IMR-90 (cell line): ENCODE data around the gene TRIM10. TPM values are rescaled to one million over a fixed set of nuclear protein-coding genes. Genes with fewer than 3 reads are reported as not detected.
A peak's percentile ranks its signal among the peaks of the same experiment; 100 is the strongest.

Experiments used
- ATAC-seq: fragments of 200-7000 bp; cut with Tn5 transposase; 2 replicates; pipeline ENCODE4 v1.9.1; 2020; ENCODE audit warnings: low read depth, mild to moderate bottlenecking, moderate library complexity
- BruUV-seq: library from RNA; stranded (reverse); fragments of 400-500 nt; replicated peaks from 2 replicates; lab custom pipeline; 2021; lab: Mats Ljungman, UMichigan
- CTCF ChIA-PET: fragments of 300-600 bp; formaldehyde crosslinking; extraction: SDS; loops from one replicate; lab custom pipeline; 2021; ENCODE audit warnings: antibody characterized with exemption; lab: Yijun Ruan, JAX
- POLR2A ChIA-PET: fragments of 300-600 bp; sonication (Branson Sonifier 250); formaldehyde crosslinking; loops from one replicate; lab custom pipeline; 2022; ENCODE audit warnings: antibody characterized with exemption; ENCODE audit not compliant: unreplicated experiment; lab: Charles Lee
- DNase-seq: peaks from one replicate; pipeline ENCODE4 v3.0.0; 2013
- H2AFZ ChIP-seq: replicated peaks from 2 replicates; pipeline ENCODE3; 2013; ENCODE audit warnings: low read length, mild to moderate bottlenecking; ENCODE audit not compliant: poor library complexity
- H2AK5ac ChIP-seq: 2 replicates; pipeline ENCODE4 v1.6.1; 2013; ENCODE audit warnings: low read depth, low read length, inconsistent platforms
- H2AK9ac ChIP-seq: replicated peaks from 2 replicates; pipeline ENCODE3; 2013; ENCODE audit warnings: mild to moderate bottlenecking, low read depth, low read length, moderate library complexity; ENCODE audit not compliant: poor library complexity
- H2BK120ac ChIP-seq: 2 replicates; pipeline ENCODE4 v1.6.1; 2013; ENCODE audit warnings: low read depth, low read length, inconsistent platforms
- H2BK15ac ChIP-seq: 3 replicates; pipeline ENCODE4 v1.6.1; 2013; ENCODE audit warnings: low read depth, low read length, inconsistent platforms
- H2BK20ac ChIP-seq: 2 replicates; pipeline ENCODE4 v1.6.1; 2013; ENCODE audit warnings: low read depth, mild to moderate bottlenecking, inconsistent platforms, low read length, moderate library complexity
- H2BK5ac ChIP-seq: 2 replicates; pipeline ENCODE4 v1.6.1; 2013; ENCODE audit warnings: mild to moderate bottlenecking, low read depth, low read length, inconsistent platforms; ENCODE audit not compliant: poor library complexity, severe bottlenecking
- H3K14ac ChIP-seq: replicated peaks from 2 replicates; pipeline ENCODE4 v1.6.1; 2013; ENCODE audit warnings: low read depth, low read length, inconsistent platforms
- H3K18ac ChIP-seq: 2 replicates; pipeline ENCODE4 v1.6.1; 2013; ENCODE audit warnings: low read depth, low read length, control low read depth
- H3K23ac ChIP-seq: 2 replicates; pipeline ENCODE4 v1.6.1; 2013; ENCODE audit warnings: low read depth, low read length, inconsistent platforms
- H3K27ac ChIP-seq: 2 replicates; pipeline ENCODE4 v1.5.1; 2013; ENCODE audit warnings: mild to moderate bottlenecking, control low read depth, low read length; ENCODE audit not compliant: insufficient read depth
- H3K27me3 ChIP-seq: 2 replicates; pipeline ENCODE4 v1.6.1; 2013; ENCODE audit warnings: low read length; ENCODE audit not compliant: control insufficient read depth, insufficient read depth
- H3K36me3 ChIP-seq: 2 replicates; pipeline ENCODE4 v1.6.1; 2013; ENCODE audit warnings: low read length, mixed read lengths; ENCODE audit not compliant: control insufficient read depth, insufficient read depth
- H3K4ac ChIP-seq: 2 replicates; pipeline ENCODE4 v1.6.1; 2013; ENCODE audit warnings: low read depth, low read length, inconsistent platforms
- H3K4me1 ChIP-seq: 2 replicates; pipeline ENCODE4 v1.6.1; 2013; ENCODE audit warnings: low read length, mixed read lengths; ENCODE audit not compliant: control insufficient read depth, insufficient read depth
- H3K4me2 ChIP-seq: 2 replicates; pipeline ENCODE4 v1.6.1; 2013; ENCODE audit warnings: low read depth, mild to moderate bottlenecking, control low read depth, low read length, moderate library complexity
- H3K4me3 ChIP-seq: 2 replicates; pipeline ENCODE4 v1.5.1; 2013; ENCODE audit warnings: low read depth, mild to moderate bottlenecking, control low read depth, low read length, moderate library complexity; ENCODE audit not compliant: insufficient read depth
- H3K56ac ChIP-seq: 2 replicates; pipeline ENCODE4 v1.6.1; 2013; ENCODE audit warnings: low read length, inconsistent platforms; ENCODE audit not compliant: insufficient read depth; ENCODE audit errors: extremely low read depth
- H3K79me1 ChIP-seq, 2 experiments: 2 replicates each; pipeline ENCODE4 v1.6.1; 2013; ENCODE audit warnings: low read length in 2 of 2, inconsistent platforms in 1 of 2, low read depth in 1 of 2
- H3K9ac ChIP-seq: 2 replicates; pipeline ENCODE4 v1.6.1; 2013; ENCODE audit warnings: low read depth, low read length, control low read depth
- H3K9me1 ChIP-seq: 2 replicates; pipeline ENCODE4 v1.6.1; 2013; ENCODE audit warnings: low read length, inconsistent platforms; ENCODE audit not compliant: insufficient read depth
- H3K9me3 ChIP-seq: 2 replicates; pipeline ENCODE4 v1.6.1; 2013; ENCODE audit warnings: low read length; ENCODE audit not compliant: control insufficient read depth, insufficient read depth
- H4K20me1 ChIP-seq: 2 replicates; pipeline ENCODE4 v1.6.1; 2013; ENCODE audit warnings: low read length, inconsistent platforms; ENCODE audit not compliant: insufficient read depth
- H4K5ac ChIP-seq: 2 replicates; pipeline ENCODE4 v1.6.1; 2013; ENCODE audit warnings: mild to moderate bottlenecking, low read depth, low read length, control low read depth
- H4K8ac ChIP-seq, 2 experiments: 2 replicates each; pipeline ENCODE4 v1.6.1; 2013; ENCODE audit warnings: low read depth in 2 of 2, low read length in 2 of 2, control low read depth in 1 of 2, inconsistent platforms in 1 of 2
- H4K91ac ChIP-seq: 2 replicates; pipeline ENCODE4 v1.6.1; 2013; ENCODE audit warnings: low read depth, low read length, inconsistent platforms; ENCODE audit not compliant: insufficient read depth
- BHLHE40 ChIP-seq: fragments of 150-350 bp; IDR thresholded peaks from 2 replicates; pipeline ENCODE4 v1.6.1; 2016; ENCODE audit warnings: mild to moderate bottlenecking, low read depth, low read length
- CHD1 ChIP-seq: IDR thresholded peaks from 2 replicates; pipeline ENCODE4 v1.6.1; 2012; ENCODE audit warnings: low read depth, low read length, improper control_type of control experiment
- FOS ChIP-seq: fragments of 150-350 bp; IDR thresholded peaks from 2 replicates; pipeline ENCODE4 v1.6.1; 2016; ENCODE audit warnings: low read depth, low read length
- MAFK ChIP-seq: IDR thresholded peaks from 2 replicates; pipeline ENCODE4 v1.6.1; 2012; ENCODE audit warnings: low read depth, low read length, improper control_type of control experiment
- MXI1 ChIP-seq: IDR thresholded peaks from 2 replicates; pipeline ENCODE4 v1.6.1; 2012; ENCODE audit warnings: low read depth, mild to moderate bottlenecking, low read length, moderate library complexity, borderline replicate concordance
- NFE2L2 ChIP-seq: fragments of 150-350 bp; IDR thresholded peaks from 2 replicates; pipeline ENCODE4 v1.6.1; 2016; ENCODE audit warnings: low read depth, mild to moderate bottlenecking, low read length
- POLR2A ChIP-seq: IDR thresholded peaks from 2 replicates; pipeline ENCODE4 v1.6.1; 2012; ENCODE audit warnings: mild to moderate bottlenecking, low read depth, low read length
- RAD21 ChIP-seq: IDR thresholded peaks from 2 replicates; pipeline ENCODE4 v1.6.1; 2012; ENCODE audit warnings: low read length, improper control_type of control experiment
- RCOR1 ChIP-seq: IDR thresholded peaks from 2 replicates; pipeline ENCODE4 v1.6.1; 2012; ENCODE audit warnings: mild to moderate bottlenecking, low read length, improper control_type of control experiment; ENCODE audit not compliant: insufficient replicate concordance
- RFX5 ChIP-seq: IDR thresholded peaks from 2 replicates; pipeline ENCODE4 v1.8.0; 2012; ENCODE audit warnings: low read depth, mild to moderate bottlenecking, low read length, moderate library complexity
- SMC3 ChIP-seq: fragments of 150-350 bp; IDR thresholded peaks from 2 replicates; pipeline ENCODE4 v1.6.1; 2016; ENCODE audit warnings: low read depth, mild to moderate bottlenecking, antibody characterized with exemption, low read length, moderate library complexity
- WGBS, 2 experiments: methylation state at CpG; one replicate each; pipeline versions ENCODE4 v1.1.5 to v1.1.7; 2013; ENCODE audit warnings: missing lambda C conversion rate in 2 of 2; ENCODE audit not compliant: insufficient read length in 1 of 2; ENCODE audit errors: extremely low coverage in 2 of 2; 5-methylcytosine and 5-hydroxymethylcytosine counted together
- dilution Hi-C: fragments of 300-500 bp; cut with HindIII; formaldehyde crosslinking; loops from one replicate; pipeline ENCODE4 v1.14.3; 2018; ENCODE audit warnings: low sequenced_read_pairs; ENCODE audit not compliant: unreplicated experiment
- in situ Hi-C: fragments of 300-500 bp; cut with MboI; formaldehyde crosslinking; loops from 3 replicates; pipeline ENCODE4 v1.14.3; 2019; ENCODE audit warnings: low sequenced_read_pairs, inconsistent platforms, mixed read lengths
- intact Hi-C: fragments of 100-400 bp; cut with micrococcal nuclease; formaldehyde crosslinking; loops from 2 replicates; pipeline ENCODE4 v1.10.0; 2022
- polyA plus RNA-seq, 3 experiments: library from polyadenylated mRNA; depleted of rRNA; stranded (reverse); fragments of >200 nt; gene quantifications; 2 replicates each; pipeline ENCODE4 v1.2.3, GENCODE V29; 2012; ENCODE audit warnings: low replicate concordance in 1 of 3
- total RNA-seq: library from RNA; depleted of rRNA; stranded (reverse); fragments of >200 nt; gene quantifications from 2 replicates; pipeline ENCODE4 v1.2.3, GENCODE V29; 2012
- TF ChIP-seq, protein P1 (sequence below): fragments of 150-350 bp; IDR thresholded peaks from 2 replicates; pipeline ENCODE4 v1.6.1; 2017; ENCODE audit warnings: mild to moderate bottlenecking, antibody characterized with exemption, low read length, low read depth
- TF ChIP-seq, protein P2 (sequence below): conservative IDR thresholded peaks from 2 replicates; pipeline ENCODE4 v1.5.1; 2012; ENCODE audit warnings: mild to moderate bottlenecking, low read depth, low read length, improper control_type of control experiment
- TF ChIP-seq, protein P3 (sequence below): fragments of 150-350 bp; IDR thresholded peaks from 2 replicates; pipeline ENCODE4 v1.6.1; 2016; ENCODE audit warnings: low read depth, mild to moderate bottlenecking, low read length, moderate library complexity, borderline replicate concordance

Gene TRIM10
- total and polyA plus RNA-seq, 2 of the 4 experiments (the other 2 are of a cell fraction), result not detected

DNA sequence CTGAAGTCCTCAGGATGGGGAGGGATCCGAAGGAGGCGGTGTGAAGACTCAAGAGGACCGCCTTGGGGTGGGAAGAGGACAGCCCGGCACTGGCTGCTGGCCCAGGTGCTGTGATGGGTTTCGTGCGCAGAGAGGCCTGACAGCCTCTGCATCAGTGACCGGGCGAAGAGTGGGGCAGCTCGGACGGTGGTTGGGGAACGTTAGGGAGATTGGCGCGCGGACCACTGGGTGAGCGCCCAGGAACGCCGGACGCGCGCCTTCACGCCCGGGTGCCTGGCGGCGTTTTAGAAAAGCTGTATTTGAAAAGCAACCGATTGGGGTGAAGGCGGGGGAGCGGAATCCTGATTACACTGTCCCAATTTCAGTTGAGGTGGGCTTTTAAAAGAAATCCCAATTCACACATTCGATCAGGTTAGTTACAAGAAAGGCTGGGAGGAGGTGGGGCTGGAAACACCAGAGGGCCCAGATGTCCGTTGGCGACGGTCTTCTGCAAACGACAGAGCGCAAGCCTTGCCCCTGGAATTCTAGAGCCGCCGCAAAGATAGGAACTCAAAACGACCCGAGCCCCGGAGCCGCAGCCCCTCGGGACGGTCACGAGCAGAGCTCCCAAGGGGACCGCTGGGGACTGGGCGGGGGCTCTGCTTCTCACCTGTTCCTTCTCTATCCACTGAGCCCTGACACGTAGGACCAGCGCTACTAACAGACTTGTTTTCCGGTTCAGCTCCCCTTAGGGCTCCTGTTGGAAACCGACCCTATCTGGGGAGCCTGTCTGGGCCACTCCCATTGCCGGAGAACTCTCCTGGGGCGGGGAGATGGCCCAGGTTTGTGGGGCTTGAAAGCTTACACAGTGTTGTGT is 33.5 kb downstream of the TRIM10 start:
- Histone ChIP-seq H3K18ac (no peak overlapping the region), H2BK120ac (no peak overlapping the region), H3K9me1 (no peaks in the 10 kb centered on the region), H3K9ac (no peak overlapping the region), H2BK20ac (no peak overlapping the region), H3K23ac (no peak overlapping the region), H2AK5ac (no peak overlapping the region), H3K79me1 (no peaks in the 10 kb centered on the region), H4K5ac (no peak overlapping the region), H2AK9ac (peak overlapping the region; percentile 35), H4K91ac (no peak overlapping the region), H3K56ac (no peak overlapping the region), H2BK5ac (no peak overlapping the region), H3K4me1 (no peaks in the 10 kb centered on the region), H3K9me3 (no peaks in the 10 kb centered on the region), H3K14ac (no peak overlapping the region), H2AFZ (peak overlapping the region; percentile 45), H3K4me2 (no peak overlapping the region), H3K4me3 (no peak overlapping the region), H4K8ac (no peak overlapping the region), H3K27ac (no peak overlapping the region), H2BK15ac (no peak overlapping the region), H3K4ac (no peak overlapping the region), H3K27me3 (peaks cover 53% of the 10 kb centered on the region), H3K36me3 (no peaks in the 10 kb centered on the region), H4K20me1 (no peaks in the 10 kb centered on the region)
- in situ Hi-C loops (no loop called here), intact Hi-C loops (no loop called here), dilution Hi-C loops (no loop called here)
- no peak for TF ChIP-seq BHLHE40
- TF ChIP-seq, protein P1, sequence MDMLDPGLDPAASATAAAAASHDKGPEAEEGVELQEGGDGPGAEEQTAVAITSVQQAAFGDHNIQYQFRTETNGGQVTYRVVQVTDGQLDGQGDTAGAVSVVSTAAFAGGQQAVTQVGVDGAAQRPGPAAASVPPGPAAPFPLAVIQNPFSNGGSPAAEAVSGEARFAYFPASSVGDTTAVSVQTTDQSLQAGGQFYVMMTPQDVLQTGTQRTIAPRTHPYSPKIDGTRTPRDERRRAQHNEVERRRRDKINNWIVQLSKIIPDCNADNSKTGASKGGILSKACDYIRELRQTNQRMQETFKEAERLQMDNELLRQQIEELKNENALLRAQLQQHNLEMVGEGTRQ, result no peak
- TF ChIP-seq CHD1, result no peak
- TF ChIP-seq POLR2A, result no peak
- TF ChIP-seq NFE2L2, result no peak
- TF ChIP-seq, protein P2, sequence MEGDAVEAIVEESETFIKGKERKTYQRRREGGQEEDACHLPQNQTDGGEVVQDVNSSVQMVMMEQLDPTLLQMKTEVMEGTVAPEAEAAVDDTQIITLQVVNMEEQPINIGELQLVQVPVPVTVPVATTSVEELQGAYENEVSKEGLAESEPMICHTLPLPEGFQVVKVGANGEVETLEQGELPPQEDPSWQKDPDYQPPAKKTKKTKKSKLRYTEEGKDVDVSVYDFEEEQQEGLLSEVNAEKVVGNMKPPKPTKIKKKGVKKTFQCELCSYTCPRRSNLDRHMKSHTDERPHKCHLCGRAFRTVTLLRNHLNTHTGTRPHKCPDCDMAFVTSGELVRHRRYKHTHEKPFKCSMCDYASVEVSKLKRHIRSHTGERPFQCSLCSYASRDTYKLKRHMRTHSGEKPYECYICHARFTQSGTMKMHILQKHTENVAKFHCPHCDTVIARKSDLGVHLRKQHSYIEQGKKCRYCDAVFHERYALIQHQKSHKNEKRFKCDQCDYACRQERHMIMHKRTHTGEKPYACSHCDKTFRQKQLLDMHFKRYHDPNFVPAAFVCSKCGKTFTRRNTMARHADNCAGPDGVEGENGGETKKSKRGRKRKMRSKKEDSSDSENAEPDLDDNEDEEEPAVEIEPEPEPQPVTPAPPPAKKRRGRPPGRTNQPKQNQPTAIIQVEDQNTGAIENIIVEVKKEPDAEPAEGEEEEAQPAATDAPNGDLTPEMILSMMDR, result no peak
- no peak for TF ChIP-seq FOS
- TF ChIP-seq RCOR1, result no peak
- TF ChIP-seq RAD21, result no peak
- TF ChIP-seq, protein P3, sequence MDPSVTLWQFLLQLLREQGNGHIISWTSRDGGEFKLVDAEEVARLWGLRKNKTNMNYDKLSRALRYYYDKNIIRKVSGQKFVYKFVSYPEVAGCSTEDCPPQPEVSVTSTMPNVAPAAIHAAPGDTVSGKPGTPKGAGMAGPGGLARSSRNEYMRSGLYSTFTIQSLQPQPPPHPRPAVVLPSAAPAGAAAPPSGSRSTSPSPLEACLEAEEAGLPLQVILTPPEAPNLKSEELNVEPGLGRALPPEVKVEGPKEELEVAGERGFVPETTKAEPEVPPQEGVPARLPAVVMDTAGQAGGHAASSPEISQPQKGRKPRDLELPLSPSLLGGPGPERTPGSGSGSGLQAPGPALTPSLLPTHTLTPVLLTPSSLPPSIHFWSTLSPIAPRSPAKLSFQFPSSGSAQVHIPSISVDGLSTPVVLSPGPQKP, result no peak
- TF ChIP-seq MAFK, result no peak
- no peak for TF ChIP-seq SMC3
- no peak for TF ChIP-seq MXI1
- no peak for TF ChIP-seq RFX5
- ATAC-seq (no peak), DNase-seq (no peak)
- BruUV-seq, result no TSS peak
- 4% methylated on average over 18 of the region's 50 CpGs; no CpG with 5 or more reads in 1 of the 2 experiments for WGBS, 2 experiments
- ChIA-PET POLR2A (no interaction called here), CTCF (interaction anchor here (1.2 kb wide), 1 partner anchor 24 kb away, joined by 3 read pairs; no protein-coding TSS in a partner anchor)
